ENCODE data around the gene GRM8.

The GRM8 gene

DNA sequence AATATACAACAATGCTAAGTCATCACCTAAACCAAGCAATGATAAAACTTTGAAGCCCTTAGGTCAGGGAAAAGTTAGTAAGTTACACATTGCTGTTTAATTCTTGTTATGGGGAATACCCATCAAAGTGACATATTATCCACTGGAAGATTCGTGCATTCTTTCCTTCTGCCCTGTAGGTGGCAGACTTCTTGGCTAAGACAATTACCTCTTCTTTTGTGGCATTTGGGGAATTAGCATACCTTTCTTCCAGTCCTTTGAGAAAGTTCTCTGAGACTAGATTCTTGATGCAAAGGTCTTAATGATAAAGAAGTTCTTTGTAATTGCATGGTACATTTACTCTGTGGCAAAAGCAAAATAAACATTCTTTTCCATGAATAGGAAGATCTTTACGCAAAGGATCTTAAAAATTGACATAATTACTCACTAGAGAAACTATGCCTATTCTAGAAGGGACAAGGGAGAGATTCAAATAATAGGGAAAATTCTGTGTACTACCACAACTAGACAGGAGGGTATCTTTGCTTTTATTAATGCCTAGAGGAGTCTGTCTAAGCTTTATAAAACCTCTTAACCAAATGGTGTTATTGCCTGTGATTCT lies 395.9 kb downstream of the GRM8 start (continued):
- no peak for TF ChIP-seq ZNF433 (tag by site-specific recombination; IDR thresholded peaks at IDR 0.05; ENCODE audit: low read depth)

DNA sequence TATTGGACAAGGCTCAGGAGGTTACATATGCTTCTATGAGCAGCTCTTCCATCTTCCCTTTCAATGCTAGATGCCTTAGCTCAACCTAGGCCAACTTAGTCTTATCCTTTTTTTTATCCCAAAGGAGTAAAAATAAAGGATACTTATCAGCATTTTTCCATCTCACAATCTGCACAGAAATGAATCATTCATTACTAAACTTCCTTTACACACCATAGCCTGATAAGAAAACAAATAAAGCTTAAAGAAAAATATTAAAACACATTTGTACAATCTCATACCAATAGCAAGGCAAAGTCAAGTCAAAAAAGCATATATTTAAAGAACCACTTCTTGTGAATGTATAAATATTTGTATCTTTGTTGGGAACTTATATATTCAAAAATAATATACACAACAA lies 407.4 kb downstream of the GRM8 start:
- Histone ChIP-seq H3K27ac (ENCODE audit: extremely low read depth, low read depth, low read length) (no peak overlapping the region), H3K36me3 (ENCODE audit: control insufficient read depth in 2 of 2, insufficient read depth in 1 of 2, low read length in 2 of 2) (no peaks in the 10 kb centered on the region), H3K4me1 (ENCODE audit: control insufficient read depth, insufficient read depth, low read length) (no peaks in the 10 kb centered on the region), H3K9me3 (ENCODE audit: control insufficient read depth, insufficient read depth, low read depth, low read length) (no peaks in the 10 kb centered on the region), H3K4me3 (ENCODE audit: low read depth, low read length) (no peak overlapping the region)
- no peak for TF ChIP-seq ZNF223 (tag by site-specific recombination; IDR thresholded peaks at IDR 0.05)
- no peak for TF ChIP-seq ZNF555 (tag by site-specific recombination; conservative IDR thresholded peaks at IDR 0.05)
- no peak for TF ChIP-seq ZNF184 (tag by site-specific recombination; IDR thresholded peaks at IDR 0.05)
- TF ChIP-seq MZF1 (tag by site-specific recombination; IDR thresholded peaks at IDR 0.05; ENCODE audit: borderline replicate concordance): no peak
- no peak for TF ChIP-seq ZNF792 (tag by site-specific recombination; IDR thresholded peaks at IDR 0.05)
- TF ChIP-seq ZNF112 (tag by site-specific recombination; IDR thresholded peaks at IDR 0.05): no peak
- TF ChIP-seq, protein P1, sequence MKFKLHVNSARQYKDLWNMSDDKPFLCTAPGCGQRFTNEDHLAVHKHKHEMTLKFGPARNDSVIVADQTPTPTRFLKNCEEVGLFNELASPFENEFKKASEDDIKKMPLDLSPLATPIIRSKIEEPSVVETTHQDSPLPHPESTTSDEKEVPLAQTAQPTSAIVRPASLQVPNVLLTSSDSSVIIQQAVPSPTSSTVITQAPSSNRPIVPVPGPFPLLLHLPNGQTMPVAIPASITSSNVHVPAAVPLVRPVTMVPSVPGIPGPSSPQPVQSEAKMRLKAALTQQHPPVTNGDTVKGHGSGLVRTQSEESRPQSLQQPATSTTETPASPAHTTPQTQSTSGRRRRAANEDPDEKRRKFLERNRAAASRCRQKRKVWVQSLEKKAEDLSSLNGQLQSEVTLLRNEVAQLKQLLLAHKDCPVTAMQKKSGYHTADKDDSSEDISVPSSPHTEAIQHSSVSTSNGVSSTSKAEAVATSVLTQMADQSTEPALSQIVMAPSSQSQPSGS (tag by site-specific recombination; IDR thresholded peaks at IDR 0.05; ENCODE audit: low read depth): no peak
- TF ChIP-seq, protein P2, sequence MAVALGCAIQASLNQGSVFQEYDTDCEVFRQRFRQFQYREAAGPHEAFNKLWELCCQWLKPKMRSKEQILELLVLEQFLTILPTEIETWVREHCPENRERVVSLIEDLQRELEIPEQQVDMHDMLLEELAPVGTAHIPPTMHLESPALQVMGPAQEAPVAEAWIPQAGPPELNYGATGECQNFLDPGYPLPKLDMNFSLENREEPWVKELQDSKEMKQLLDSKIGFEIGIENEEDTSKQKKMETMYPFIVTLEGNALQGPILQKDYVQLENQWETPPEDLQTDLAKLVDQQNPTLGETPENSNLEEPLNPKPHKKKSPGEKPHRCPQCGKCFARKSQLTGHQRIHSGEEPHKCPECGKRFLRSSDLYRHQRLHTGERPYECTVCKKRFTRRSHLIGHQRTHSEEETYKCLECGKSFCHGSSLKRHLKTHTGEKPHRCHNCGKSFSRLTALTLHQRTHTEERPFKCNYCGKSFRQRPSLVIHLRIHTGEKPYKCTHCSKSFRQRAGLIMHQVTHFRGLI (tag by site-specific recombination; IDR thresholded peaks at IDR 0.05): no peak
- TF ChIP-seq, protein P3, sequence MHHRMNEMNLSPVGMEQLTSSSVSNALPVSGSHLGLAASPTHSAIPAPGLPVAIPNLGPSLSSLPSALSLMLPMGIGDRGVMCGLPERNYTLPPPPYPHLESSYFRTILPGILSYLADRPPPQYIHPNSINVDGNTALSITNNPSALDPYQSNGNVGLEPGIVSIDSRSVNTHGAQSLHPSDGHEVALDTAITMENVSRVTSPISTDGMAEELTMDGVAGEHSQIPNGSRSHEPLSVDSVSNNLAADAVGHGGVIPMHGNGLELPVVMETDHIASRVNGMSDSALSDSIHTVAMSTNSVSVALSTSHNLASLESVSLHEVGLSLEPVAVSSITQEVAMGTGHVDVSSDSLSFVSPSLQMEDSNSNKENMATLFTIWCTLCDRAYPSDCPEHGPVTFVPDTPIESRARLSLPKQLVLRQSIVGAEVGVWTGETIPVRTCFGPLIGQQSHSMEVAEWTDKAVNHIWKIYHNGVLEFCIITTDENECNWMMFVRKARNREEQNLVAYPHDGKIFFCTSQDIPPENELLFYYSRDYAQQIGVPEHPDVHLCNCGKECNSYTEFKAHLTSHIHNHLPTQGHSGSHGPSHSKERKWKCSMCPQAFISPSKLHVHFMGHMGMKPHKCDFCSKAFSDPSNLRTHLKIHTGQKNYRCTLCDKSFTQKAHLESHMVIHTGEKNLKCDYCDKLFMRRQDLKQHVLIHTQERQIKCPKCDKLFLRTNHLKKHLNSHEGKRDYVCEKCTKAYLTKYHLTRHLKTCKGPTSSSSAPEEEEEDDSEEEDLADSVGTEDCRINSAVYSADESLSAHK (tag by site-specific recombination; IDR thresholded peaks at IDR 0.05): no peak
- no peak for TF ChIP-seq RBAK (tag by site-specific recombination; IDR thresholded peaks at IDR 0.05)
- TF ChIP-seq, protein P4, sequence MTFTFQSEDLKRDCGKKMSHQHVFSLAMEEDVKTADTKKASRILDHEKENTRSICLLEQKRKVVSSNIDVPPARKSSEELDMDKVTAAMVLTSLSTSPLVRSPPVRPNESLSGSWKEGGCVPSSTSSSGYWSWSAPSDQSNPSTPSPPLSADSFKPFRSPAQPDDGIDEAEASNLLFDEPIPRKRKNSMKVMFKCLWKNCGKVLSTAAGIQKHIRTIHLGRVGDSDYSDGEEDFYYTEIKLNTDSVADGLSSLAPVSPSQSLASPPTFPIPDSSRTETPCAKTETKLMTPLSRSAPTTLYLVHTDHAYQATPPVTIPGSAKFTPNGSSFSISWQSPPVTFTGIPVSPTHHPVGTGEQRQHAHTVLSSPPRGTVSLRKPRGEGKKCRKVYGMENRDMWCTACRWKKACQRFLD (tag by site-specific recombination; IDR thresholded peaks at IDR 0.05): no peak
- TF ChIP-seq, protein P5, sequence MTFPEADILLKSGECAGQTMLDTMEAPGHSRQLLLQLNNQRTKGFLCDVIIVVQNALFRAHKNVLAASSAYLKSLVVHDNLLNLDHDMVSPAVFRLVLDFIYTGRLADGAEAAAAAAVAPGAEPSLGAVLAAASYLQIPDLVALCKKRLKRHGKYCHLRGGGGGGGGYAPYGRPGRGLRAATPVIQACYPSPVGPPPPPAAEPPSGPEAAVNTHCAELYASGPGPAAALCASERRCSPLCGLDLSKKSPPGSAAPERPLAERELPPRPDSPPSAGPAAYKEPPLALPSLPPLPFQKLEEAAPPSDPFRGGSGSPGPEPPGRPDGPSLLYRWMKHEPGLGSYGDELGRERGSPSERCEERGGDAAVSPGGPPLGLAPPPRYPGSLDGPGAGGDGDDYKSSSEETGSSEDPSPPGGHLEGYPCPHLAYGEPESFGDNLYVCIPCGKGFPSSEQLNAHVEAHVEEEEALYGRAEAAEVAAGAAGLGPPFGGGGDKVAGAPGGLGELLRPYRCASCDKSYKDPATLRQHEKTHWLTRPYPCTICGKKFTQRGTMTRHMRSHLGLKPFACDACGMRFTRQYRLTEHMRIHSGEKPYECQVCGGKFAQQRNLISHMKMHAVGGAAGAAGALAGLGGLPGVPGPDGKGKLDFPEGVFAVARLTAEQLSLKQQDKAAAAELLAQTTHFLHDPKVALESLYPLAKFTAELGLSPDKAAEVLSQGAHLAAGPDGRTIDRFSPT (tag by site-specific recombination; IDR thresholded peaks at IDR 0.05): no peak
- TF ChIP-seq ZFP41 (tag by site-specific recombination; IDR thresholded peaks at IDR 0.05; ENCODE audit: borderline replicate concordance): no peak
- no peak for TF ChIP-seq SETDB1 (IDR thresholded peaks at IDR 0.05; ENCODE audit: insufficient read length, low read length)
- ChIA-PET POLR2A (no interaction called here), CTCF (no interaction called here)
